GM23338 (cell line): ENCODE measurements around the gene ANKRD27. TPM values are rescaled to one million over a fixed set of nuclear protein-coding genes. Genes with fewer than 3 reads are reported as not detected.

Experiments
- ATAC-seq: fragments of 200-7000 bp; cut with Tn5 transposase; 3 replicates; pipeline ENCODE4 v1.9.1; 2020
- DNase-seq: peaks from one replicate; pipeline ENCODE4 v3.0.0-alpha.2; 2015; ENCODE audit warnings: low spot score
- H2AFZ ChIP-seq: fragments of 200-600 bp; sonication (generic); 2 replicates; pipeline ENCODE4 v1.8.0; 2016; ENCODE audit warnings: antibody characterized with exemption, mild to moderate bottlenecking, moderate library complexity
- H3F3A ChIP-seq: fragments of 200-600 bp; sonication (generic); replicated peaks from 2 replicates; pipeline ENCODE4 v1.8.0; 2017; ENCODE audit warnings: antibody characterized with exemption, mixed run types, low read depth
- H3K27ac ChIP-seq: fragments of 200-600 bp; sonication (generic); 2 replicates; pipeline ENCODE4 v1.6.1; 2016; ENCODE audit warnings: low read depth
- H3K27me3 ChIP-seq: fragments of 200-600 bp; sonication (generic); 2 replicates; pipeline ENCODE4 v1.8.0; 2016; ENCODE audit warnings: mild to moderate bottlenecking, mixed run types, moderate library complexity; ENCODE audit not compliant: insufficient read depth
- H3K36me3 ChIP-seq: fragments of 200-600 bp; sonication (generic); 2 replicates; pipeline ENCODE4 v1.8.0; 2016; ENCODE audit warnings: mild to moderate bottlenecking; ENCODE audit not compliant: insufficient read depth
- H3K4me1 ChIP-seq: fragments of 200-600 bp; sonication (generic); 2 replicates; pipeline ENCODE4 v1.8.0; 2016; ENCODE audit warnings: mild to moderate bottlenecking, moderate library complexity; ENCODE audit not compliant: insufficient read depth
- H3K4me2 ChIP-seq: fragments of 200-600 bp; sonication (generic); 2 replicates; pipeline ENCODE4 v1.7.1; 2017; ENCODE audit warnings: mixed run types
- H3K4me3 ChIP-seq: fragments of 200-600 bp; sonication (generic); 2 replicates; pipeline ENCODE4 v1.6.1; 2016; ENCODE audit warnings: mixed run types
- H3K79me2 ChIP-seq: fragments of 200-600 bp; sonication (generic); replicated peaks from 2 replicates; pipeline ENCODE4 v1.8.0; 2017; ENCODE audit warnings: mild to moderate bottlenecking; ENCODE audit not compliant: insufficient read depth
- H3K9me2 ChIP-seq: fragments of 200-600 bp; sonication (generic); 2 replicates; pipeline ENCODE4 v1.8.0; 2017; ENCODE audit not compliant: insufficient read depth
- H4K20me1 ChIP-seq: fragments of 200-600 bp; sonication (generic); replicated peaks from 2 replicates; pipeline ENCODE4 v1.8.0; 2017; ENCODE audit warnings: mild to moderate bottlenecking; ENCODE audit not compliant: insufficient read depth
- H3K27ac Mint-ChIP-seq: 2 replicates; pipeline ENCODE4 v1.8.0; 2020; ENCODE audit warnings: inconsistent platforms, mild to moderate bottlenecking, moderate library complexity, mixed read lengths
- H3K27me3 Mint-ChIP-seq: 3 replicates; pipeline ENCODE4 v1.8.0; 2022; ENCODE audit warnings: low read depth, mild to moderate bottlenecking, moderate library complexity, mixed read lengths, inconsistent platforms; ENCODE audit not compliant: insufficient read depth, poor library complexity
- H3K36me3 Mint-ChIP-seq: 3 replicates; pipeline ENCODE4 v1.8.0; 2021; ENCODE audit warnings: low read depth, mild to moderate bottlenecking, inconsistent platforms, moderate library complexity, mixed read lengths
- H3K4me1 Mint-ChIP-seq: 3 replicates; pipeline ENCODE4 v1.8.0; 2020; ENCODE audit warnings: mild to moderate bottlenecking, inconsistent platforms, mixed read lengths
- H3K4me3 Mint-ChIP-seq: 3 replicates; pipeline ENCODE4 v1.8.0; 2021; ENCODE audit warnings: moderate library complexity, mild to moderate bottlenecking, inconsistent platforms, mixed read lengths
- H3K9me3 Mint-ChIP-seq: 3 replicates; pipeline ENCODE4 v1.8.0; 2020; ENCODE audit warnings: moderate library complexity, mild to moderate bottlenecking, inconsistent platforms, mixed read lengths
- CREB1 ChIP-seq: fragments of 250-450 bp; sonication (Bioruptor Pico); IDR thresholded peaks from 2 replicates; pipeline ENCODE4 v1.5.0; 2020; ENCODE audit warnings: low read depth, mild to moderate bottlenecking, moderate library complexity
- EZH2 ChIP-seq: fragments of 200-600 bp; sonication (generic); IDR thresholded peaks from one replicate; pipeline ENCODE4 v1.8.0; 2017; ENCODE audit warnings: antibody characterized with exemption, mild to moderate bottlenecking, low read depth; ENCODE audit not compliant: unreplicated experiment
- EZH2phosphoT487 ChIP-seq: fragments of 200-600 bp; sonication (generic); IDR thresholded peaks from one replicate; pipeline ENCODE4 v1.8.1; 2018; ENCODE audit warnings: antibody characterized with exemption; ENCODE audit not compliant: unreplicated experiment
- JUNB ChIP-seq: IDR thresholded peaks from one replicate; pipeline ENCODE4 v1.6.1; 2016; ENCODE audit warnings: antibody characterized with exemption; ENCODE audit not compliant: unreplicated experiment
- NANOG ChIP-seq: IDR thresholded peaks from 2 replicates; pipeline ENCODE4 v1.6.1; 2016; ENCODE audit warnings: antibody characterized with exemption, borderline replicate concordance
- POLR2AphosphoS5 ChIP-seq: IDR thresholded peaks from 2 replicates; pipeline ENCODE4 v1.6.1; 2016; ENCODE audit warnings: antibody characterized with exemption, low read depth
- STAT1 ChIP-seq: IDR thresholded peaks from one replicate; pipeline ENCODE4 v1.6.1; 2016; ENCODE audit warnings: antibody characterized with exemption; ENCODE audit not compliant: unreplicated experiment
- ZNF114 ChIP-seq: fragments of 250-450 bp; sonication (Bioruptor Pico); IDR thresholded peaks from 2 replicates; pipeline ENCODE4 v1.5.0; 2020; ENCODE audit warnings: mild to moderate bottlenecking, moderate library complexity
- ZNF331 ChIP-seq: fragments of 250-450 bp; sonication (Bioruptor Pico); IDR thresholded peaks from 2 replicates; pipeline ENCODE4 v1.5.0; 2020; ENCODE audit warnings: low read depth, mild to moderate bottlenecking, moderate library complexity
- polyA plus RNA-seq: library from polyadenylated mRNA; unstranded; fragments of >200 nt; fragmentation: Nextera tagmentation; extraction: Ambion mirVana; gene quantifications from 2 replicates; pipeline ENCODE4 v1.2.1, GENCODE V29; 2016
- total RNA-seq: library from RNA; depleted of rRNA; stranded (reverse); fragments of >200 nt; shearing (Covaris generic); gene quantifications from 2 replicates; pipeline ENCODE4 v1.2.3, GENCODE V29; 2014
- TF ChIP-seq, protein P1 (sequence below), 2 experiments: fragments of 200-600 bp in 1 of 2; sonication (generic) in 1 of 2; conservative IDR thresholded peaks; 2 replicates each; pipeline versions ENCODE4 v1.5.1 to v1.6.1; 2016 to 2017; ENCODE audit warnings: antibody characterized with exemption in 2 of 2, low read depth in 2 of 2, mild to moderate bottlenecking in 2 of 2, moderate library complexity in 1 of 2
- TF ChIP-seq, protein P2 (sequence below): IDR thresholded peaks from 2 replicates; pipeline ENCODE4 v1.6.1; 2016; ENCODE audit warnings: antibody characterized with exemption
- TF ChIP-seq, protein P3 (sequence below): IDR thresholded peaks from one replicate; pipeline ENCODE4 v1.6.1; 2018; ENCODE audit warnings: antibody characterized with exemption; ENCODE audit not compliant: unreplicated experiment
- TF ChIP-seq, protein P4 (sequence below): fragments of 250-450 bp; sonication (Bioruptor Pico); IDR thresholded peaks from 2 replicates; pipeline ENCODE4 v1.5.0; 2020; ENCODE audit warnings: mild to moderate bottlenecking, moderate library complexity

Gene ANKRD27
- total and polyA plus RNA-seq, 2 experiments from 2014 or later: 16.7 to 48.7 TPM

DNA sequence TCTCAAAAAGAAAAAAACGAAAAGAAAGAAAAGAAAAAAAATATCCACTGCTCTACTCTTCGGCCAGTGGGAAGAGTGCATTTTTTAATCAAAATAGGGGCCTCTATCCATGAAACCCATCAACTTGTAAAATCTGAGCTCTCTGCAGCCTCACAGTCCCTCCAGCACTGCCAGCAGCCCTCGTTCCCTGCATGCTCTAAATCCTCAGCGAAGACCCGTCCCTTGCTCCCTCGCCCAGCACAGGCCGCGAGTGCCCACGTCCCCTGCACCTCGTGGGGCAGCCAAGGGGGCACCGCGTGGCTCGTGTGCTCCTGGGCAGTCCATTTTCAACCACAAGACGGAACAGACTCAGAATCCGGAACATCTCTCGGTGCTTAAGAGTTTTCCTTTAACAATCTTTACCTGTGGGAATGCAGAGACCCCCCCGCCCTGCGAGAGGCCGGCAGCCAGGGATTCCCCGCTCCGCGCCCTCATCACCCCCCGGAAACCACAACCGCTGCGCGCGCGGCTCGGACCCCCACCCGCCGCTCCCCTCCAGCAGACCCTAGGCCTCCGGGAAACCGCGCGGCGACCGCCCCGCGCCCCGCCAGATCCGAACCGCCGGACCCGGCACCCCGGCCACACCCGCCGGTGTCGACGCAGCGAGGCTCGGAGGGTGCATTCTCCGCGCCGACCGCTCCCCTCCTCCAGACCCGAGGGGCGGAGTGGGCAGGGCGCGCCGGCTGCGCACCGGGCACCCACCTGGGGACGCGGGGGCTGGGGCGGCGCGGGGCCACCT, 638 bp downstream of the ANKRD27 start:
- Histone ChIP-seq H3K4me3 (peak overlapping the region; percentile 85), H4K20me1 (peaks cover 20% of the 10 kb centered on the region), H3K27ac (no peak overlapping the region), H3F3A (0 out of 2 replicates have a peak, but pooled peaks cover 5% of the 10 kb centered on the region), H3K4me1 (peaks cover 14% of the 10 kb centered on the region; the same call in 1 of the 2 replicates), H3K36me3 (no peaks in the 10 kb centered on the region), H3K4me2 (peak overlapping the region; percentile 97), H2AFZ (no peak overlapping the region), H3K27me3 (peaks cover 45% of the 10 kb centered on the region), H3K9me2 (no peaks in the 10 kb centered on the region), H3K79me2 (peaks cover 51% of the 10 kb centered on the region)
- H3K4me3 Mint-ChIP-seq: peak overlapping the region; percentile 93
- ATAC-seq: peak; percentile 13
- 0 out of 2 replicates have a peak overlapping the region, but pooled peaks have one; percentile 73 for H3K27ac Mint-ChIP-seq
- H3K27me3 Mint-ChIP-seq: peaks cover 39% of the 10 kb centered on the region
- H3K36me3 Mint-ChIP-seq: no peaks in the 10 kb centered on the region; the same call in 2 of the 3 replicates
- TF ChIP-seq, protein P1, sequence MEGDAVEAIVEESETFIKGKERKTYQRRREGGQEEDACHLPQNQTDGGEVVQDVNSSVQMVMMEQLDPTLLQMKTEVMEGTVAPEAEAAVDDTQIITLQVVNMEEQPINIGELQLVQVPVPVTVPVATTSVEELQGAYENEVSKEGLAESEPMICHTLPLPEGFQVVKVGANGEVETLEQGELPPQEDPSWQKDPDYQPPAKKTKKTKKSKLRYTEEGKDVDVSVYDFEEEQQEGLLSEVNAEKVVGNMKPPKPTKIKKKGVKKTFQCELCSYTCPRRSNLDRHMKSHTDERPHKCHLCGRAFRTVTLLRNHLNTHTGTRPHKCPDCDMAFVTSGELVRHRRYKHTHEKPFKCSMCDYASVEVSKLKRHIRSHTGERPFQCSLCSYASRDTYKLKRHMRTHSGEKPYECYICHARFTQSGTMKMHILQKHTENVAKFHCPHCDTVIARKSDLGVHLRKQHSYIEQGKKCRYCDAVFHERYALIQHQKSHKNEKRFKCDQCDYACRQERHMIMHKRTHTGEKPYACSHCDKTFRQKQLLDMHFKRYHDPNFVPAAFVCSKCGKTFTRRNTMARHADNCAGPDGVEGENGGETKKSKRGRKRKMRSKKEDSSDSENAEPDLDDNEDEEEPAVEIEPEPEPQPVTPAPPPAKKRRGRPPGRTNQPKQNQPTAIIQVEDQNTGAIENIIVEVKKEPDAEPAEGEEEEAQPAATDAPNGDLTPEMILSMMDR (conservative IDR thresholded peaks at IDR 0.05; ENCODE audit: low read depth in 2 of 2): no peak
- TF ChIP-seq ZNF331 (no peak), EZH2phosphoT487 (no peak), ZNF114 (CRISPR knock-in tag) (no peak), NANOG (no peak), EZH2 (no peak), STAT1 (no peak), CREB1 (CRISPR knock-in tag) (no peak), POLR2AphosphoS5 (no peak), JUNB (no peak)
- TF ChIP-seq, protein P2, sequence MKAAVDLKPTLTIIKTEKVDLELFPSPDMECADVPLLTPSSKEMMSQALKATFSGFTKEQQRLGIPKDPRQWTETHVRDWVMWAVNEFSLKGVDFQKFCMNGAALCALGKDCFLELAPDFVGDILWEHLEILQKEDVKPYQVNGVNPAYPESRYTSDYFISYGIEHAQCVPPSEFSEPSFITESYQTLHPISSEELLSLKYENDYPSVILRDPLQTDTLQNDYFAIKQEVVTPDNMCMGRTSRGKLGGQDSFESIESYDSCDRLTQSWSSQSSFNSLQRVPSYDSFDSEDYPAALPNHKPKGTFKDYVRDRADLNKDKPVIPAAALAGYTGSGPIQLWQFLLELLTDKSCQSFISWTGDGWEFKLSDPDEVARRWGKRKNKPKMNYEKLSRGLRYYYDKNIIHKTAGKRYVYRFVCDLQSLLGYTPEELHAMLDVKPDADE: no peak
- TF ChIP-seq, protein P3, sequence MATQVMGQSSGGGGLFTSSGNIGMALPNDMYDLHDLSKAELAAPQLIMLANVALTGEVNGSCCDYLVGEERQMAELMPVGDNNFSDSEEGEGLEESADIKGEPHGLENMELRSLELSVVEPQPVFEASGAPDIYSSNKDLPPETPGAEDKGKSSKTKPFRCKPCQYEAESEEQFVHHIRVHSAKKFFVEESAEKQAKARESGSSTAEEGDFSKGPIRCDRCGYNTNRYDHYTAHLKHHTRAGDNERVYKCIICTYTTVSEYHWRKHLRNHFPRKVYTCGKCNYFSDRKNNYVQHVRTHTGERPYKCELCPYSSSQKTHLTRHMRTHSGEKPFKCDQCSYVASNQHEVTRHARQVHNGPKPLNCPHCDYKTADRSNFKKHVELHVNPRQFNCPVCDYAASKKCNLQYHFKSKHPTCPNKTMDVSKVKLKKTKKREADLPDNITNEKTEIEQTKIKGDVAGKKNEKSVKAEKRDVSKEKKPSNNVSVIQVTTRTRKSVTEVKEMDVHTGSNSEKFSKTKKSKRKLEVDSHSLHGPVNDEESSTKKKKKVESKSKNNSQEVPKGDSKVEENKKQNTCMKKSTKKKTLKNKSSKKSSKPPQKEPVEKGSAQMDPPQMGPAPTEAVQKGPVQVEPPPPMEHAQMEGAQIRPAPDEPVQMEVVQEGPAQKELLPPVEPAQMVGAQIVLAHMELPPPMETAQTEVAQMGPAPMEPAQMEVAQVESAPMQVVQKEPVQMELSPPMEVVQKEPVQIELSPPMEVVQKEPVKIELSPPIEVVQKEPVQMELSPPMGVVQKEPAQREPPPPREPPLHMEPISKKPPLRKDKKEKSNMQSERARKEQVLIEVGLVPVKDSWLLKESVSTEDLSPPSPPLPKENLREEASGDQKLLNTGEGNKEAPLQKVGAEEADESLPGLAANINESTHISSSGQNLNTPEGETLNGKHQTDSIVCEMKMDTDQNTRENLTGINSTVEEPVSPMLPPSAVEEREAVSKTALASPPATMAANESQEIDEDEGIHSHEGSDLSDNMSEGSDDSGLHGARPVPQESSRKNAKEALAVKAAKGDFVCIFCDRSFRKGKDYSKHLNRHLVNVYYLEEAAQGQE: no peak
- TF ChIP-seq, protein P4, sequence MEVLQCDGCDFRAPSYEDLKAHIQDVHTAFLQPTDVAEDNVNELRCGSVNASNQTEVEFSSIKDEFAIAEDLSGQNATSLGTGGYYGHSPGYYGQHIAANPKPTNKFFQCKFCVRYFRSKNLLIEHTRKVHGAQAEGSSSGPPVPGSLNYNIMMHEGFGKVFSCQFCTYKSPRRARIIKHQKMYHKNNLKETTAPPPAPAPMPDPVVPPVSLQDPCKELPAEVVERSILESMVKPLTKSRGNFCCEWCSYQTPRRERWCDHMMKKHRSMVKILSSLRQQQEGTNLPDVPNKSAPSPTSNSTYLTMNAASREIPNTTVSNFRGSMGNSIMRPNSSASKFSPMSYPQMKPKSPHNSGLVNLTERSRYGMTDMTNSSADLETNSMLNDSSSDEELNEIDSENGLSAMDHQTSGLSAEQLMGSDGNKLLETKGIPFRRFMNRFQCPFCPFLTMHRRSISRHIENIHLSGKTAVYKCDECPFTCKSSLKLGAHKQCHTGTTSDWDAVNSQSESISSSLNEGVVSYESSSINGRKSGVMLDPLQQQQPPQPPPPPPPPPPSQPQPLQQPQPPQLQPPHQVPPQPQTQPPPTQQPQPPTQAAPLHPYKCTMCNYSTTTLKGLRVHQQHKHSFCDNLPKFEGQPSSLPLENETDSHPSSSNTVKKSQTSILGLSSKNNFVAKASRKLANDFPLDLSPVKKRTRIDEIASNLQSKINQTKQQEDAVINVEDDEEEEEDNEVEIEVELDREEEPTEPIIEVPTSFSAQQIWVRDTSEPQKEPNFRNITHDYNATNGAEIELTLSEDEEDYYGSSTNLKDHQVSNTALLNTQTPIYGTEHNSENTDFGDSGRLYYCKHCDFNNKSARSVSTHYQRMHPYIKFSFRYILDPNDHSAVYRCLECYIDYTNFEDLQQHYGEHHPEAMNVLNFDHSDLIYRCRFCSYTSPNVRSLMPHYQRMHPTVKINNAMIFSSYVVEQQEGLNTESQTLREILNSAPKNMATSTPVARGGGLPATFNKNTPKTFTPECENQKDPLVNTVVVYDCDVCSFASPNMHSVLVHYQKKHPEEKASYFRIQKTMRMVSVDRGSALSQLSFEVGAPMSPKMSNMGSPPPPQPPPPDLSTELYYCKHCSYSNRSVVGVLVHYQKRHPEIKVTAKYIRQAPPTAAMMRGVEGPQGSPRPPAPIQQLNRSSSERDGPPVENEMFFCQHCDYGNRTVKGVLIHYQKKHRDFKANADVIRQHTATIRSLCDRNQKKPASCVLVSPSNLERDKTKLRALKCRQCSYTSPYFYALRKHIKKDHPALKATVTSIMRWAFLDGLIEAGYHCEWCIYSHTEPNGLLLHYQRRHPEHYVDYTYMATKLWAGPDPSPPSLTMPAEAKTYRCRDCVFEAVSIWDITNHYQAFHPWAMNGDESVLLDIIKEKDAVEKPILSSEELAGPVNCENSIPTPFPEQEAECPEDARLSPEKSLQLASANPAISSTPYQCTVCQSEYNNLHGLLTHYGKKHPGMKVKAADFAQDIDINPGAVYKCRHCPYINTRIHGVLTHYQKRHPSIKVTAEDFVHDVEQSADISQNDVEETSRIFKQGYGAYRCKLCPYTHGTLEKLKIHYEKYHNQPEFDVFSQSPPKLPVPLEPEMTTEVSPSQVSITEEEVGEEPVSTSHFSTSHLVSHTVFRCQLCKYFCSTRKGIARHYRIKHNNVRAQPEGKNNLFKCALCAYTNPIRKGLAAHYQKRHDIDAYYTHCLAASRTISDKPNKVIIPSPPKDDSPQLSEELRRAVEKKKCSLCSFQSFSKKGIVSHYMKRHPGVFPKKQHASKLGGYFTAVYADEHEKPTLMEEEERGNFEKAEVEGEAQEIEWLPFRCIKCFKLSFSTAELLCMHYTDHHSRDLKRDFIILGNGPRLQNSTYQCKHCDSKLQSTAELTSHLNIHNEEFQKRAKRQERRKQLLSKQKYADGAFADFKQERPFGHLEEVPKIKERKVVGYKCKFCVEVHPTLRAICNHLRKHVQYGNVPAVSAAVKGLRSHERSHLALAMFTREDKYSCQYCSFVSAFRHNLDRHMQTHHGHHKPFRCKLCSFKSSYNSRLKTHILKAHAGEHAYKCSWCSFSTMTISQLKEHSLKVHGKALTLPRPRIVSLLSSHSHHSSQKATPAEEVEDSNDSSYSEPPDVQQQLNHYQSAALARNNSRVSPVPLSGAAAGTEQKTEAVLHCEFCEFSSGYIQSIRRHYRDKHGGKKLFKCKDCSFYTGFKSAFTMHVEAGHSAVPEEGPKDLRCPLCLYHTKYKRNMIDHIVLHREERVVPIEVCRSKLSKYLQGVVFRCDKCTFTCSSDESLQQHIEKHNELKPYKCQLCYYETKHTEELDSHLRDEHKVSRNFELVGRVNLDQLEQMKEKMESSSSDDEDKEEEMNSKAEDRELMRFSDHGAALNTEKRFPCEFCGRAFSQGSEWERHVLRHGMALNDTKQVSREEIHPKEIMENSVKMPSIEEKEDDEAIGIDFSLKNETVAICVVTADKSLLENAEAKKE (CRISPR knock-in tag): no peak
- peaks cover 3% of the 10 kb centered on the region; the same call in 1 of the 3 replicates for H3K9me3 Mint-ChIP-seq
- DNase-seq: no peak
- peaks cover 25% of the 10 kb centered on the region for H3K4me1 Mint-ChIP-seq
